GM12891 (cell line): ENCODE data around the gene BRD4.

Experiments used
- PAX5 ChIP-seq: IDR thresholded peaks from 2 replicates; pipeline ENCODE4 v1.6.1; 2011; ENCODE audit warnings: low read length, moderate library complexity, mild to moderate bottlenecking; ENCODE audit not compliant: insufficient read depth, severe bottlenecking
- POLR2A ChIP-seq: IDR thresholded peaks from 2 replicates; pipeline ENCODE4 v1.6.1; 2011; ENCODE audit warnings: low read depth, low read length, control low read depth
- POLR2AphosphoS5 ChIP-seq: IDR thresholded peaks from 2 replicates; pipeline ENCODE4 v1.6.1; 2011; ENCODE audit warnings: low read depth, low read length, control low read depth
- SPI1 ChIP-seq: IDR thresholded peaks from 2 replicates; pipeline ENCODE4 v1.6.1; 2011; ENCODE audit warnings: low read depth, low read length, control low read depth
- TAF1 ChIP-seq: IDR thresholded peaks from 2 replicates; pipeline ENCODE4 v1.6.1; 2011; ENCODE audit warnings: low read depth, low read length, control low read depth

DNA sequence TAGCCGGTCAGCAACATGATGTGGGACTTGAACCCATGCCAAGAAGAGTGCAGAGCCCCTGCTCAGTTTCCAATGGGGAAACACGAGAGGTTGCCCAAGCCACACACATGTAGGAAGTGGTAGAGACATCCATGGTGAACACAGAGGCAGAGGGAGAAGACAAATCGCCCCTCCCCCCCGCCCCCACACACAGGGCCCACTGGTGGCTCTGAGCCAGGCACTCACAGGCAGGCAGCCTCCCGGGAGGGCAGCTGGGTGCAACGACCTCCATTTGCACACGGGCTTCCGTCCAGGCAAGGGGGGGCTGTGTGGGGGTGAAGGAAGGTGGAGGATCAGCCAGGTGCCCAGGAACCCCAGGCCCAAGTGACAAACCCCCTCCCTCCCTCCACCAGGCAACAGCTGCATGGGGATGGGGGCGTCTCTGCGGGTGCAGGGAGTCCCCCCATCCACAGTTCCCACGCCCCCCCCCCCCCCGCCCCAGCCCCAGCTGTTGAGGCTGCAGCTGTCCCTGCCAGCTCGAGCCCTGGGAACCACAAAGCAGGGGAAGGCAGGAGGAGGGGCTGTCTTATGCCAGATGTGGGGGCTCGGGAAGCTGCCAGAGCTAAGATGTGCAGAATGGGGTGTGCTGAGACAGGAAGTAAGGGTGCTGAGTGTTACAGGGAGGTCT is 134.9 kb downstream of the BRD4 start:
- TF ChIP-seq POLR2A (no peak), TAF1 (no peak), SPI1 (no peak), POLR2AphosphoS5 (no peak), PAX5 (no peak)
